Mesendoderm (in vitro differentiated cells): ENCODE data around the gene SNX6.
"Not testable (repeated sequence)": the region's sequence is repeated elsewhere in the genome, so short reads cannot be mapped to it uniquely, and the experiment has no call there.

Source experiments
- DNase-seq: peaks from one replicate; pipeline ENCODE4 v3.0.0; 2013
- H2AK5ac ChIP-seq: 2 replicates; pipeline ENCODE4 v1.6.1; 2013; ENCODE audit warnings: low read length, inconsistent platforms
- H2BK120ac ChIP-seq: 2 replicates; pipeline ENCODE4 v1.6.1; 2013; ENCODE audit warnings: low read depth, mild to moderate bottlenecking, low read length, moderate library complexity, mixed read lengths
- H2BK15ac ChIP-seq: replicated peaks from 2 replicates; pipeline ENCODE4 v1.6.1; 2013; ENCODE audit warnings: low read depth, mild to moderate bottlenecking, moderate library complexity
- H2BK5ac ChIP-seq: 2 replicates; pipeline ENCODE4 v1.6.1; 2013; ENCODE audit warnings: low read length, inconsistent platforms
- H3K18ac ChIP-seq: 2 replicates; pipeline ENCODE4 v1.6.1; 2013; ENCODE audit warnings: mild to moderate bottlenecking, low read length, mixed read lengths
- H3K23ac ChIP-seq: one replicate; pipeline ENCODE4 v1.6.1; 2013; ENCODE audit warnings: low read length
- H3K27ac ChIP-seq: 2 replicates; pipeline ENCODE4 v1.5.1; 2013; ENCODE audit warnings: low read depth, mild to moderate bottlenecking, inconsistent platforms, low read length, moderate library complexity
- H3K27me3 ChIP-seq: 2 replicates; pipeline ENCODE4 v1.6.1; 2013; ENCODE audit warnings: low read length, control low read depth, mild to moderate bottlenecking, inconsistent platforms; ENCODE audit not compliant: insufficient read depth, poor library complexity
- H3K36me3 ChIP-seq: 2 replicates; pipeline ENCODE4 v1.6.1; 2013; ENCODE audit warnings: low read length, inconsistent platforms; ENCODE audit not compliant: control insufficient read depth, insufficient read depth
- H3K4ac ChIP-seq: one replicate; pipeline ENCODE4 v1.6.1; 2013; ENCODE audit warnings: low read depth, mild to moderate bottlenecking, low read length, moderate library complexity
- H3K4me1 ChIP-seq: 2 replicates; pipeline ENCODE4 v1.6.1; 2013; ENCODE audit warnings: low read depth, low read length, inconsistent platforms; ENCODE audit not compliant: control insufficient read depth
- H3K4me2 ChIP-seq: 2 replicates; pipeline ENCODE4 v1.6.1; 2013; ENCODE audit warnings: low read length
- H3K4me3 ChIP-seq: 2 replicates; pipeline ENCODE4 v1.5.1; 2013; ENCODE audit warnings: mild to moderate bottlenecking, low read length
- H3K56ac ChIP-seq: one replicate; pipeline ENCODE4 v1.6.1; 2013; ENCODE audit warnings: low read length
- H3K79me1 ChIP-seq: 2 replicates; pipeline ENCODE4 v1.6.1; 2013; ENCODE audit warnings: low read length, inconsistent platforms
- H3K79me2 ChIP-seq: 2 replicates; pipeline ENCODE4 v1.6.1; 2013; ENCODE audit warnings: mild to moderate bottlenecking, low read length; ENCODE audit not compliant: control insufficient read depth, insufficient read depth
- H3K9ac ChIP-seq: 2 replicates; pipeline ENCODE4 v1.6.1; 2013; ENCODE audit warnings: low read length, inconsistent platforms
- H4K5ac ChIP-seq: one replicate; pipeline ENCODE4 v1.6.1; 2013; ENCODE audit warnings: low read length
- H4K8ac ChIP-seq: one replicate; pipeline ENCODE4 v1.6.1; 2013; ENCODE audit warnings: low read depth, mild to moderate bottlenecking, control low read depth, low read length, moderate library complexity
- WGBS: extraction: QIAGEN DNeasy Blood & Tissue Kit; methylation state at CpG from one replicate; pipeline ENCODE4 v1.1.7; 2013; ENCODE audit warnings: low lambda C conversion rate, missing lambda C conversion rate; ENCODE audit not compliant: insufficient coverage; ENCODE audit errors: extremely low coverage; 5-methylcytosine and 5-hydroxymethylcytosine counted together

The SNX6 gene

DNA sequence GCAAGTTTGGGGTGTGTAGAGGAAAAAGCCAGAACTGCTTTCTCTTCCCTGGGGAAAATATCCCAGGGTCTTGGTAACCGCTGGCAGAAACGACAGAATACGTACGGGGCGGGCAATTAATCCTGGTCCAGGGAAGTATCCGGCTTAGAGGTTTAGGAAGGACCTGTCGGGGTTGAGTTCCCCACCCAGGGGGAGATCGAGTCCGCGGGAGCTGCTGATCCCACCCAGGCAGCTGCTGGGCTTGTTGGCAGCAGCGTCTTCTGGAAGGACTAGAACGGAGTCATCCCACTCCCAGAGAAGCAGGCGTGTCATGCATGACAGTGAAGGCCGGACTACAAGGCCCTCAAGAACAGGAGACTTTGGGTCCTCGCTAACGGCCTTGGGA, 82.8 kb downstream of the SNX6 start:
- H3K9ac ChIP-seq, H3K23ac ChIP-seq, H2BK120ac ChIP-seq, DNase-seq, H3K18ac ChIP-seq, H3K27ac ChIP-seq, H3K79me2 ChIP-seq, H3K4ac ChIP-seq, H3K36me3 ChIP-seq, H2BK5ac ChIP-seq, H3K79me1 ChIP-seq, H3K4me2 ChIP-seq, H2AK5ac ChIP-seq, H4K5ac ChIP-seq, H3K56ac ChIP-seq, H3K27me3 ChIP-seq, H3K4me3 ChIP-seq, H3K4me1 ChIP-seq, H2BK15ac ChIP-seq, H4K8ac ChIP-seq: not testable (repeated sequence)
- WGBS, result no CpG with 5 or more reads among the region's 16 CpGs

DNA sequence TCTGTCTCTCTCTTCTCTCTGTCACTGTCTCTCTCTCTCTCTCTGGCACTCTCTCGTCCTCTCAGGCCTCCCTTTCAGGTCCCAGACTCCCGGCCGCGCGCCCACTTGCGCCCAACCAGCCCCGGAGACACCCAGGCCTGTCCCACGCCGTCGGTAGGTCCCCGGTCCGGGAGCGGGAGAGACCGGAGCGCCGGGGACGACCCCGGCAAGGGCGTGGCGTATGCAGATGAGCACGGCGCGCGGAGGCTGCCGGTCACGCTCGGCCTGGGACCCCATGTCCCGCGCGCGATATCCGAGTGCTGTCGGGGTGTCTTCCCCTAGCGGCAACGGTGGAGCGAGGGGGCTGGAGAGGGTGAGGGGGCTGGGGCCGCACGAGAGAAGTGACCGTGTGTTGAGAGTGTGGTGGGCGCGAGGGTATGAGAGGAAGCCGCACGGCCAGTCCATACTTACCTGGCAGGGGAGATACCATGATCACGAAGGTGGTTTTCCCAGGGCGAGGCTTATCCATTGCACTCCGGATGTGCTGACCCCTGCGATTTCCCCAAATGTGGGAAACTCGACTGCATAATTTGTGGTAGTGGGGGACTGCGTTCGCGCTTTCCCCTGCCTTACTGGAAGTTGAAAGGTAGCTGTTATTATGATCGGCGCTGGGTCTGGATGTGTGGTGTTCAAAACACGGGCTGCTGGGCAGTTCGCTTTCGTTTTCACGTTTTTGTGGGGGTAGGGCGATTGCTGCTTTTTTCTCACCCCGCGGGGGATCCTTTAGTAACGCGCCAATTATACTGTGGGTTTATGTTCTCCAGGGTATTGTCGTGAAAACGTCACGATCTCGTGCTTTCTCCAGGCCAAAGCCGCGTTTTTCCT, 83.4 kb downstream of the SNX6 start:
- no CpG with 5 or more reads among the region's 68 CpGs for WGBS

DNA sequence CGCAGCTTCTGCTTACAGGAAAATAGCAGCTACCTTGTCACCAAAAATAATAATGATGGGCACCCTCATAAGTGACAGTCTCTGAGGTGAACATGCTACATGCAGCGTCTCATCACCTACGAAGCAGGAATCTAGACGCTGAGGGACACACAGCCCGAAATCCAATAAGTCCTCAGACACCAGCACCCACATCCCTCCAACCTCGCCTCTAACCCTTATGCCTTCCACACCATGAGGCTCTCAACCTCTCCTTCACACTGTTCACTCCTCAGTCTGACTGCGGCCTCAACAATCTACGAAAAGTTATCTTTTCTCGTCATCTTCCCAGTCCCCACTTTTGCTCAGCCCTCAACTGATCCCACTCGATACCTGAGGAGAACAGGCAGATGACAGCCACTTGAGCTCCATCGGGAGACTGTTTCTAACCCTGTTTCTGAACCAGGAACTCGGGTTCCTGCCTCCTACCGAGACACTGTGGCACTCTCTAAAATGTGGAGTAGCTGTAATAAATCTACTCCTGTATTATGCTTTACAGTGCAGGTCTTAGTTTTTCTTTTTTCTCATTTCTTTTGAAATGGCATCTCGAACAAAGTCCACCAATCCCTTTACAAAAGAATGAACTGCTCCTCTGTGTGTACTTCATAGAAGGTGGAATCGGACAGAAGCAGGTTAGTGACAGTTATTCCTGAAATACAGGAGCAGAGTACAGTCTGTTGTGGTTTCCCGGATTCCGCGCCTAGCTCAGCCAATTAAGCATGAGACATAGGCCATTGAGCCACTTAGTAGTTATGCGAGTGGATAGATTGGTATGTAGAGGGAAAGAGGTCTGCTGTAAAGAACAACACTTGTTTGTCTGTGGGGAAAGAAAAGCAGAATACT, 89.5 kb downstream of the SNX6 start:
- no CpG with 5 or more reads among the region's 19 CpGs for WGBS
- peak; percentile 5 for DNase-seq
- not testable (repeated sequence) for H2BK15ac ChIP-seq, H2BK5ac ChIP-seq, H3K4me3 ChIP-seq, H4K8ac ChIP-seq, H3K4ac ChIP-seq, H3K36me3 ChIP-seq, H3K4me1 ChIP-seq, H3K4me2 ChIP-seq, H3K23ac ChIP-seq, H3K79me1 ChIP-seq, H2BK120ac ChIP-seq, H3K79me2 ChIP-seq, H3K27me3 ChIP-seq, H4K5ac ChIP-seq, H3K27ac ChIP-seq, H3K18ac ChIP-seq
- Histone ChIP-seq H3K9ac (peak overlapping the region; percentile 11), H2AK5ac (peak overlapping the region; percentile 4), H3K56ac (peak overlapping the region; percentile 44)

More for the DNA sequence above, 83.4 kb downstream of the SNX6 start:
- not testable (repeated sequence) for H3K79me1 ChIP-seq, H3K36me3 ChIP-seq, H2AK5ac ChIP-seq, H3K79me2 ChIP-seq, H3K27me3 ChIP-seq, H3K9ac ChIP-seq, H3K4me3 ChIP-seq, H4K8ac ChIP-seq, H2BK5ac ChIP-seq, H3K4me1 ChIP-seq, DNase-seq, H3K27ac ChIP-seq, H3K18ac ChIP-seq, H3K23ac ChIP-seq, H4K5ac ChIP-seq, H2BK120ac ChIP-seq, H2BK15ac ChIP-seq, H3K4ac ChIP-seq, H3K56ac ChIP-seq, H3K4me2 ChIP-seq

DNA sequence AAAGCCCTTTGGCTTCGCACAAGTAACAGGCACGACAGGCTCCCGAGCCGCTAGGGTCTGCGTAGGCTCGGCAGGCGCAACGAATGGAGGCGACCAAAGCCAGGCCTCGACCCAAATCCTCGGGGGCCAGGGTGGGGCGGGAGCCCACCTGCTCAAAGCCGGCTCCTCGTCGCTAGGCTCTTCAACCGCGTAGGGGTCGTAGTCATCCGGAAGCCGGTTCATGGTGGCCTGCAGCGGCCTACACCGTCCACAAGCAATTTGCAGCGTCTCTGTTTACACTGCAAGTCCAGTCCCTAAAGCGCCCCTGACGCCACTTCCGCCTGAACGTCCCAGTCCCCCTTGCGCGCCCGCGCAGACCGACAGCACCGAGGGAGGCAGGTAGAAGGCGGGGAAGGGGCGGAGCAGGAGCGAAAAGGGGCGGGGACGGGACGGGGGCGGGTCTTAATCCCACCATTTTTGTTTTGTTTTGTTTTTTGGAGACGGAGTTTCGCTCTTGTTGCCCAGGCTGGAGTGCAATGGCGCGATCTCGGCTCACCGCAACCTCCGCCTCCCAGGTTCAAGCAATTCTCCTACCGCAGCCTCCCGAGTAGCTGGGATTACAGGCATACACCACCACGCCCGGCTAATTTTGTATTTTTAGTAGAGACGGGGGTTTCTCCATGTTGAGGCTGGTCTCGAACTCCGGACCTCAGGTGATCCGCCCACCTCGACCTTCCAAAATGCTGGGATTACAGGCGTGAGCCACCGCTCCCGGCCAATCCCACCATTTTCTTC, 90.4 kb downstream of the SNX6 start, which contains the start of gene EAPP:
EAPP (minus strand) TSS at position 295 of the 774 bp plus-strand sequence; CDS start at position 222, 73 bp downstream.
- no peaks in the 10 kb centered on the region for H3K36me3 ChIP-seq
- no CpG with 5 or more reads among the region's 59 CpGs for WGBS
- H3K18ac ChIP-seq, result peak within 1 kb of the TSS; percentile 5

DNA sequence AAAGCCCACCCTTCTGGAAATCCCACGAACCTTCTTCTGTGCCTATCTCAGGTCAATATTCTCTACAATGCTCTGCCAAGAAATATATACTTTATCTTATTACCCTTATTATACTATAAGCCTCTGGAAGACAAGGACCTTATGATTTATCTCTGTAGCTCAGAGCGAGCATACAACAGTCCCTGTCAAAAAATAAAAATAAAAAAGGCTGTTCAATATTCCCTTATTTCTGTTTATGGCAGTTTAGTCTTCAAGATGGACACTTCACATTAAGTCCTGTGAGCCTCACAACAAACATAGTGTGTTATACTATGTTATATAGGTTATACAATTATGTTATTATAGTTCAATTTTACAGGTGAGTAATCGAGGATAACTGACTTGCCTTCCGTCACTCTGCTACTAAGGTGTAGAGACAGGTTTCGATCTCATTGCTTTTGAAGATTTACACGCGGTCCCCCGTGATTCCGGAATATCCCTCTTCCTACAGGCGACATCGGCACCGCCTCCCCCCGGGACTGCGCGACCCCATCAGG, 91.0 kb downstream of the SNX6 start:
- peak overlapping the region; percentile 95 for H3K56ac ChIP-seq
- H3K9ac ChIP-seq, result peak overlapping the region; percentile 91
- no peaks in the 10 kb centered on the region for H3K4me1 ChIP-seq
- no peaks in the 10 kb centered on the region for H3K36me3 ChIP-seq
- H3K79me2 ChIP-seq, result peaks cover 7% of the 10 kb centered on the region
- H3K4ac ChIP-seq, result no peak overlapping the region
- WGBS, result no CpG with 5 or more reads among the region's 15 CpGs
- no peak overlapping the region for H4K5ac ChIP-seq
- no peaks in the 10 kb centered on the region for H3K27me3 ChIP-seq
- no peak overlapping the region for H2BK5ac ChIP-seq
- peak overlapping the region; percentile 30 for H3K4me2 ChIP-seq
- H2BK15ac ChIP-seq, result no peak overlapping the region
- no peak overlapping the region for H2BK120ac ChIP-seq
- no peak overlapping the region for H3K23ac ChIP-seq
- DNase-seq, result no peak
- peak overlapping the region; percentile 88 for H3K4me3 ChIP-seq
- peaks cover 4% of the 10 kb centered on the region for H3K79me1 ChIP-seq
- H2AK5ac ChIP-seq, result no peak overlapping the region
- peak overlapping the region; percentile 5 for H3K18ac ChIP-seq
- H3K27ac ChIP-seq, result peak overlapping the region; percentile 81
- no peak overlapping the region for H4K8ac ChIP-seq

More for the DNA sequence above, 90.4 kb downstream of the SNX6 start, which contains the start of gene EAPP:
- Histone ChIP-seq H4K5ac (no peak within 1 kb of the TSS), H3K79me1 (peaks cover 4% of the 10 kb centered on the region), H3K4ac (no peak within 1 kb of the TSS), H2AK5ac (peak within 1 kb of the TSS; percentile 4), H3K79me2 (peaks cover 7% of the 10 kb centered on the region), H3K23ac (no peak within 1 kb of the TSS), H3K4me1 (no peaks in the 10 kb centered on the region), H2BK120ac (no peak within 1 kb of the TSS), H4K8ac (peak within 1 kb of the TSS; percentile 69), H2BK5ac (no peak within 1 kb of the TSS), H3K9ac (peak within 1 kb of the TSS; percentile 91), H3K27me3 (no peaks in the 10 kb centered on the region), H3K56ac (peak within 1 kb of the TSS; percentile 95), H3K4me3 (peak within 1 kb of the TSS; percentile 88), H3K4me2 (peak within 1 kb of the TSS; percentile 30), H2BK15ac (no peak within 1 kb of the TSS), H3K27ac (peak within 1 kb of the TSS; percentile 81)
- peak; percentile 99 for DNase-seq
